Measurements from ENCODE around the gene TRAF5.

DNA sequence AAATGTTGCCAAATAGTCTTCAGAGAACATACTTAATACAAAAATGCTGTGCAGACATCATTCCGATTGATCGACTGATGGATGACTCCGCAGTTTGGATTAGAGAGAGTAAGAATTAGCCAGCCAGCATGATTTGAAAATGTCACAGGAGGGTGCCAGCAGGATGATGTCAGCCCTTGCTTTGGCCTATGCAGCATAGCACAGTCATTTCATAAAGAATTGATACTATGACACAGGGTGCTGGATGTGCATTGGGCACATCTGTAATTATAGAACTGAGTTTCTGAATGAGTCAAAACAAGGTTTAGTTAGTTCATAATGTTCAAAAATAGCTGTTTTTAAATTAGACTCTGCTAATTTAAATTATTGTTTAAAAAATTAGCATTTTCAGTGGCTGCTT is 21.6 kb upstream of the TRAF5 start:
- no peak for TF ChIP-seq EP300 (IDR thresholded peaks at IDR 0.05)
- TF ChIP-seq, protein P1, sequence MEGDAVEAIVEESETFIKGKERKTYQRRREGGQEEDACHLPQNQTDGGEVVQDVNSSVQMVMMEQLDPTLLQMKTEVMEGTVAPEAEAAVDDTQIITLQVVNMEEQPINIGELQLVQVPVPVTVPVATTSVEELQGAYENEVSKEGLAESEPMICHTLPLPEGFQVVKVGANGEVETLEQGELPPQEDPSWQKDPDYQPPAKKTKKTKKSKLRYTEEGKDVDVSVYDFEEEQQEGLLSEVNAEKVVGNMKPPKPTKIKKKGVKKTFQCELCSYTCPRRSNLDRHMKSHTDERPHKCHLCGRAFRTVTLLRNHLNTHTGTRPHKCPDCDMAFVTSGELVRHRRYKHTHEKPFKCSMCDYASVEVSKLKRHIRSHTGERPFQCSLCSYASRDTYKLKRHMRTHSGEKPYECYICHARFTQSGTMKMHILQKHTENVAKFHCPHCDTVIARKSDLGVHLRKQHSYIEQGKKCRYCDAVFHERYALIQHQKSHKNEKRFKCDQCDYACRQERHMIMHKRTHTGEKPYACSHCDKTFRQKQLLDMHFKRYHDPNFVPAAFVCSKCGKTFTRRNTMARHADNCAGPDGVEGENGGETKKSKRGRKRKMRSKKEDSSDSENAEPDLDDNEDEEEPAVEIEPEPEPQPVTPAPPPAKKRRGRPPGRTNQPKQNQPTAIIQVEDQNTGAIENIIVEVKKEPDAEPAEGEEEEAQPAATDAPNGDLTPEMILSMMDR (IDR thresholded peaks at IDR 0.05), result no peak
- no peak for TF ChIP-seq POLR2AphosphoS5 (IDR thresholded peaks at IDR 0.05)
- TF ChIP-seq POLR2A (IDR thresholded peaks at IDR 0.05), result no peak
